ENCODE data around the gene ZNF536.

DNA sequence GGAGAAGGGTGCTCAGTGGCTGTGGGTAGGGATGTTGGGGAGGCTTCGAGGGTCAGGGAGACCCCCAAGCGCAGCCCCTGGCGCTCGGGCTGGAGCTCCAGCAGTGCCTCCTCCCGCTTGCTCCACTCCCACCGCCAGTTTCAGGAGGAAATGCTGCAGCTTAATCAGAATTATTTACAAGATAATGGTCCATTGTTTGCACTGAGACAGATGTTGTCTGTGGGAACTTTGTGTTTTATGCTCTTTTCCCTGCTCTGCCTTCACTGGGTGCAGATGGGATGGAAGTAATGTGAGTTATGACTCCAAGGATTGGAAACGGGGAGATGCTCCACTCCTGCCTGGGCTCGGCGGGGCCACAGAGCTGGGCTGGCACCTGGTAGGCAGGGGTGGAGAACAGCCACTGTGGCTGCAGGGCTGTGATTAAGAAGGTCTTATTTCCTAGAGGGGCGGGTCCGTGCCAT is 192.4 kb downstream of the ZNF536 start:
- no peak for TF ChIP-seq EZH2phosphoT487 (IDR thresholded peaks at IDR 0.05; ENCODE audit: low read length)
- TF ChIP-seq, protein P1, sequence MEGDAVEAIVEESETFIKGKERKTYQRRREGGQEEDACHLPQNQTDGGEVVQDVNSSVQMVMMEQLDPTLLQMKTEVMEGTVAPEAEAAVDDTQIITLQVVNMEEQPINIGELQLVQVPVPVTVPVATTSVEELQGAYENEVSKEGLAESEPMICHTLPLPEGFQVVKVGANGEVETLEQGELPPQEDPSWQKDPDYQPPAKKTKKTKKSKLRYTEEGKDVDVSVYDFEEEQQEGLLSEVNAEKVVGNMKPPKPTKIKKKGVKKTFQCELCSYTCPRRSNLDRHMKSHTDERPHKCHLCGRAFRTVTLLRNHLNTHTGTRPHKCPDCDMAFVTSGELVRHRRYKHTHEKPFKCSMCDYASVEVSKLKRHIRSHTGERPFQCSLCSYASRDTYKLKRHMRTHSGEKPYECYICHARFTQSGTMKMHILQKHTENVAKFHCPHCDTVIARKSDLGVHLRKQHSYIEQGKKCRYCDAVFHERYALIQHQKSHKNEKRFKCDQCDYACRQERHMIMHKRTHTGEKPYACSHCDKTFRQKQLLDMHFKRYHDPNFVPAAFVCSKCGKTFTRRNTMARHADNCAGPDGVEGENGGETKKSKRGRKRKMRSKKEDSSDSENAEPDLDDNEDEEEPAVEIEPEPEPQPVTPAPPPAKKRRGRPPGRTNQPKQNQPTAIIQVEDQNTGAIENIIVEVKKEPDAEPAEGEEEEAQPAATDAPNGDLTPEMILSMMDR (IDR thresholded peaks at IDR 0.05; ENCODE audit: low read length) = no peak
- TF ChIP-seq EZH2 (optimal IDR thresholded peaks at IDR 0.05; ENCODE audit: low read depth, low read length) = no peak
